Putamen (tissue), 1 donor: ENCODE data around the gene CD244.

Experiments used
- DNase-seq: peaks from one replicate; pipeline ENCODE4 v3.0.0-alpha.2; 2016; ENCODE audit warnings: low spot score

The CD244 gene

DNA sequence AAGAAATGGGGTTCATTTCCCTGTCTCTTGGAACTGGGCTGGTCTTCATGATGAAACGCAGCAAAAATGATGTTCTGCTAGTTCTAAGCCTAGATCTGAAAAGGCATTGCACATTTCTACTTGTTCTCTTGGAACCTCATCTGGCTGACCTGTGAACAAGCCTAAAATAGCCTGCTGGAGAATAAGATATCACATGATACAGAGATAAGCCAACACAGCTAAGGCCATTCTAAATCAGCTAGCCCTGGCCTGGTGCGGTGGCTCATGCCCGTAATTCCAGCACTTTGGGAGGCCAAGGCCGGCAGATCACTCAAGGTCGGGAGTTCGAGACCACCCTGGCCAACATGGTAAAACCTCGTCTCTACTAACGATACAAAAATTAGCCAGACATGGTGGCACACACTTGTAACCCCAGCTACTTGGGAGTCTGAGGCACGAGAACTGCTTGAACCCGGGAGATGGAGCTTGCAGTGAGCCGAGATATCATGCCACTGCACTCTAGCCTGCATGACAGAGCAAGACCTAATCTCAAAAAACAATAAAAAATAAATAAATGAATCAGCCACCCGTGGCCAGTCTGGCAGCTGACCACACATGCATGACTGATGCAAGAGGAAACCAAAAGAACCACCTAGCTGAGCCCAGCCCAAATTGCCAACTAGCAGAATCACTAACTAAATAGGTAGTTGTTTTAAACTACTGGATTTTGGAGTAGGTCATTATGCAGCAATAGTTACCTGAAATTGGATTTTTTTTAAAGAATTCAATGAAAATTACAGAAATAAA lies 18.0 kb downstream of the CD244 start:
- no peak for DNase-seq

GRCh38 chr1:160841079-160841478 lies 21.6 kb downstream of the CD244 start:
- DNase-seq = no peak

DNA sequence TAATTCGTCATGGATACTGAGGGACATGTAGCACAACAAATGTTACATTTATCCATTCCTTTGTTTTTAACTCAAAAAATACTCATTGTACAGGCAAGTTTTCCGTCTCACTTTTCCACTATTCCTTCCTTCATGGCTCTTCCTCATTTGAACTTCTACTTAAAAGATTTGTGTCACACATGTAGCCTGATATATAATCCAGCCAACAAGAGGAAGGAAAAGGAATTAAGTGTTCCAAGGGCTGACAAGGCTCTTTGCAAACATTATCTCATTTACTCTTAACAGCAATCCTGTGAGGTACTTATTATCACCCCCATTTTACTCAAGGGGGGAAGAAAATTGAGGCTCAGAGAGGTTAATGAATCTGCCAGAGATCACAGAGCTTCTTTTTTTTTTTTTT lies 22.9 kb downstream of the CD244 start:
- DNase-seq = no peak

DNA sequence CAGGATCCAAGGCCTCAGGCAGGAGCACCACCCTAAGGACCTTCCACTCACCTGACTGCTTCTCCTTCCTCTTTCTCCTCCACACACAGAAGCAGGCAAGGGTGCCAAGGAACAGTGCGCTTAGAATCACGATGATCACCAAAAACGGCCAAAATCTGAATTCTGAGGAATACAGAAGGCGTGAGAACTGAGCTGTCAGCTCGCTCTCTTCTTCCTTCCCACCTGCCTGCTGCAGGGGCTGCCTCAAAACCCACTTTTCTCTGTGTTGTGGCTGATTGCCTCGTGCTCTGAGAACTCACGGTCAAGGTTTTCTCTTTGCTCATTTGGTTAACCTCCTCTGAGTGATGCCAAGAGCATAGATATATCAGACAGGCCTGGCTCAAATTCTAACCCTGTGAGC lies 23.8 kb downstream of the CD244 start:
- no peak for DNase-seq

DNA sequence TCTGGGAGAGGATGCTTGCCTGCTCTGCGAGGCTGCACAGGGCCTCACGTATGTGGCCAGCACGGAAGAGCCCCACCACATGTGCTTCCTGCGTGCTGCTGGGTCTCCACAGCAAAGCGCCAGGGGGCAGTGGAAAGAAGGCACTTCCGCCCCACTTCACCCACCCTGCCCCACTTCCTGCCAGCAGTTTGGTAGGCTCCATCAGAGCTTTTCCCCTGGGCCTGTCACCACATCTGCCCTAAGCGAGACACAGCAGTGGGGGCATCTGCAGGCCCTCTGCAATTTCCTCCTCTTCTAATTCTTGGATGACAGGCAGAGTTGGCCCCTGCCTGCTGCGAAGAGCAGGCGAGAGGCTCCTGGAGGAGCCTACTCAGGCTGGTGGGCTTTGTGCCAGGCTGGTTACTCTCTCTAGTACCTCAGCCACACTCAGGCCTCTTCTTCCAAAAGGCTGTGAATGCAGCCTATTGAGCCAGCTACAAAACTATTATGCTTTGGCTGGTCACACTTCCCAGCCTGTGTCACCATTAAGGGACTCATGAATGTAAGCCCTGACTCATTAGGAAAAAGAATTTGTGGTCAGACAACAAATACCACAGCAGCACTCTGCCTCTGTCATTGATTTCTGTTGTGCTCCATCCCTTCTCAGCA lies 25.0 kb downstream of the CD244 start:
- DNase-seq = no peak

GRCh38 chr1:160836981-160837557 lies 25.6 kb downstream of the CD244 start:
- no peak for DNase-seq

DNA sequence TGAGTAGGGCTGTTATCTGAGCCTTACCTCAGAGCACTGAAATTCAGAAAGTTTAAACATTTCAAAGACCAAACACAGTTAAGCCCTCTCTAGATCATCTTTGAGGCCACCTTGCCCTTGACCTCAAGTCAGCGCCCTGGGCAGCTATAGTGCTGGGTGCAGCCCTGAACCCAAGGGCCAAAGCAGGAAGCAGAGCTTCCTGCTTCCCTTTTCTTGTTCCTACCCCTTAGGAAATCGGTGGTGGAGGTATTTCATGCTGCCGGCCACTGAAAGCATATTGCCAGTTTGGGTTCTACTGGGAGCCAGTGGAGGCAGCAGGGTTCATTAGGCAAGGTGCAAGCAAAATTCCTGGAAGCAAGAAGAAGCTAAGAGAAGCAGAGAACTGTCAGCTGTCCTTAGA lies 26.1 kb downstream of the CD244 start:
- no peak for DNase-seq

- DNase-seq = no peak
Observed at GRCh38 chr1:160835751-160836150, 26.9 kb downstream of the CD244 start.

GRCh38 chr1:160834945-160835565 lies 27.6 kb downstream of the CD244 start:
- no peak for DNase-seq

- no peak for DNase-seq
Observed at GRCh38 chr1:160830321-160831153, 32.1 kb downstream of the CD244 start.

- no peak for DNase-seq
Observed at GRCh38 chr1:160829766-160830165, 32.9 kb downstream of the CD244 start.

DNA sequence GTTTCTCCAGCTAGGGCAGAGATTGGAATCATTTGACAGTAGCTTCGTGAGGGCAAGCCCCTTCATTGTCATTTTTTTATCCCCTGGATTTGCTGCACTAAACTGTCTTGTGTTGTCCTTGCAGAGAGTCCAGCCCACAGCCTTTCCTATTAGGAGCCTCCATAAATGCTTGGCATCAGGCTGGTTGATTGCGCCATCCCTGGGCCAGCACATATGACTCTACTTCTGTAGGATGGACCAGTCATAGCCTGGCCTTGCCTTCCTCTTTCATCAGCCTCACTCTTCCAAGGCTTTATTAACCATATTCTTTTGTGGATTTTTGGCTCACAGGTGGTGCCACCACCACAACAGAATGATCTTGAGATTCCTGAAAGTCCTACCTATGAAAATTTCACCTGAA lies 35.3 kb downstream of the CD244 start:
- DNase-seq = no peak

DNA sequence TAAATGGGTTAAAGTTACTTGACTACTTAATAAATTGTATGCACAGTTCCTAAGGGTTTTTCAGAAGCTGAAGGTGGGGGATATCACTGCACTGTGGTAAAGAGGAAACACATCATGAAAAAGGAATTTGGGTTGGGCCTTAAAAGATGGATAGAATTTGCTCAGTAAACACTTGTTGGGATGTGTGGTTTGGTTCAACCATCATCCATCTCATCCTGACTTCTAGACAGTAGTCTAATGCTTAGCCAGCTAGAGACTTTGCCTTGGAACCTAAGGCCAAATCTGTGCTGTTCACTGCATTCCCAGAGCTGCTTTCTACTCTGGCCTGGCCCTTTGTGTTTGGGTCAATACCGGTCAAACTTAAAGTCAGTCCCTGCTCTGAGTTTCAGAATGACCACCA lies 36.1 kb downstream of the CD244 start:
- no peak for DNase-seq

GRCh38 chr1:160823296-160823695 lies 39.4 kb downstream of the CD244 start:
- DNase-seq = no peak

DNA sequence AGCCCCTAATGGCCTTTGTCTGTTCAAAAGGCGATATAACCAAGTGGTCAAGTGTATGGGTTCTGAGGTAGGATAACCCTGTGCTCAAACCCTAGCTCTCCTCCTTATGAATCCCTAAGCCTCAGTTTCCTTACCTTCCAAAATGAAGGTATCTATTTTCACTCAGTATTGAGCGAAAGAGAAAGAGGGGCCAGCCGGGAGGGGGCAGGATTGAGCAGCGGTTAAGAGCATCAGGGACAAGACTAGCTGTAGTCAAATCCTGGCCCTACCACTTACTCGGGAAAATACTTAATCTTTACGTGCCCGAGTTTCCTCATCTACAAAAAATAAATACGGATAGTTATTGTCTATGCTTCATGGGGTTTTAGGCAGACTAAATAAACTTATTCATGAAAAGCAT lies 41.1 kb downstream of the CD244 start:
- DNase-seq = no peak

- no peak for DNase-seq
Observed at GRCh38 chr1:160819186-160819585, 43.5 kb downstream of the CD244 start.

GRCh38 chr1:160818207-160818937 lies 44.3 kb downstream of the CD244 start:
- DNase-seq = no peak

DNA sequence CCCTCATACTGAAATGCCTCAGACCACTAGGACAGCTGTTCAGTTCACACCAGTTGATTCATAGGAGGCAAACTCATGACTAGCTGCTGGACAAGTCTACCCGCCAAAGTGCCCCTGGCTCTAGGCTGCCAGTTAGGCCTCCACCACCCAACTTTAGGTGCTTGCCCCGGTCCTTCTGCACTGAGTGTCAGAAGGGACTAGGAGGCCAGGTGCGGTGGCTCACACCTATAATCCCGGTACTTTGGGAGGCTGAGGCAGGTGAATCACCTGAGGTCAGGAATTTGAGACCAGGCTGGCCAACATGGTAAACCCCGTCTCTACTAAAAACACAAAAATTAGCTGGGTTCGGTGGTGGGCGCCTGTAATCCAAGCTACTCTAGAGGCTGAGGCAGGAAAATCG lies 47.8 kb downstream of the CD244 start:
- no peak for DNase-seq

DNA sequence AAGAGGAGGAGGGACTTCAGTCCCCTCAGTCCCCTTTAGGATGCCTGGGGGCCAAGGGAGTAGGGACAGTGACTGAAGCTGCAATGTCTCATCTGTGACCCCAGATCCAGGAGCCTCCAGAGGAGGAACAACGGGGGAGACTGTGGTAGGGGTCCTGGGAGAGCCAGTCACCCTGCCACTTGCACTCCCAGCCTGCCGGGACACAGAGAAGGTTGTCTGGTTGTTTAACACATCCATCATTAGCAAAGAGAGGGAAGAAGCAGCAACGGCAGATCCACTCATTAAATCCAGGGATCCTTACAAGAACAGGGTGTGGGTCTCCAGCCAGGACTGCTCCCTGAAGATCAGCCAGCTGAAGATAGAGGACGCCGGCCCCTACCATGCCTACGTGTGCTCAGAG lies 48.4 kb downstream of the CD244 start:
- DNase-seq = no peak

DNA sequence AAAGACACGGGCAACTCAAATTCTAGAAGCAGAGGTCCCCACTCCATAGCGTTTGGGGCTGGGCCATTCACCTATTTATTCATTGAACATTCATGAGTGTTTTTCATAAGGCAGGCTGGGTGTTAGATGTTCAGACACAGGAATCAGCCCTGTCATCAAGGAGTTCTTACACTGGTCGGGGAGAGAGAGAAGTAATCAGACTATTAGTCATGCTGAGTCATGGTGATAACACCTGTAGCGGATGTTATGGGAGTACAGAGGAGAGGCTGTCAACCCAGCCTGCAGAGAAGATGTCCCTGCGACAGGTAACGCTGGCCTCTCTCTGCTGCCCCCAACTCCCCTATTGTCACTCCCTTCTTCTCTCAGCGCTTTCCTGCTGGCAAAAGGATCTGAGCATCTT lies 49.5 kb downstream of the CD244 start:
- DNase-seq = no peak

GRCh38 chr1:160811147-160811546 lies 51.5 kb downstream of the CD244 start:
- no peak for DNase-seq
